ENCODE results near the gene SMYD4.
A peak's percentile ranks its signal among the peaks of the same experiment; 100 is the strongest.
"Not testable (repeated sequence)": the region's sequence is repeated elsewhere in the genome, so short reads cannot be mapped to it uniquely, and the experiment has no call there.

The SMYD4 gene

DNA sequence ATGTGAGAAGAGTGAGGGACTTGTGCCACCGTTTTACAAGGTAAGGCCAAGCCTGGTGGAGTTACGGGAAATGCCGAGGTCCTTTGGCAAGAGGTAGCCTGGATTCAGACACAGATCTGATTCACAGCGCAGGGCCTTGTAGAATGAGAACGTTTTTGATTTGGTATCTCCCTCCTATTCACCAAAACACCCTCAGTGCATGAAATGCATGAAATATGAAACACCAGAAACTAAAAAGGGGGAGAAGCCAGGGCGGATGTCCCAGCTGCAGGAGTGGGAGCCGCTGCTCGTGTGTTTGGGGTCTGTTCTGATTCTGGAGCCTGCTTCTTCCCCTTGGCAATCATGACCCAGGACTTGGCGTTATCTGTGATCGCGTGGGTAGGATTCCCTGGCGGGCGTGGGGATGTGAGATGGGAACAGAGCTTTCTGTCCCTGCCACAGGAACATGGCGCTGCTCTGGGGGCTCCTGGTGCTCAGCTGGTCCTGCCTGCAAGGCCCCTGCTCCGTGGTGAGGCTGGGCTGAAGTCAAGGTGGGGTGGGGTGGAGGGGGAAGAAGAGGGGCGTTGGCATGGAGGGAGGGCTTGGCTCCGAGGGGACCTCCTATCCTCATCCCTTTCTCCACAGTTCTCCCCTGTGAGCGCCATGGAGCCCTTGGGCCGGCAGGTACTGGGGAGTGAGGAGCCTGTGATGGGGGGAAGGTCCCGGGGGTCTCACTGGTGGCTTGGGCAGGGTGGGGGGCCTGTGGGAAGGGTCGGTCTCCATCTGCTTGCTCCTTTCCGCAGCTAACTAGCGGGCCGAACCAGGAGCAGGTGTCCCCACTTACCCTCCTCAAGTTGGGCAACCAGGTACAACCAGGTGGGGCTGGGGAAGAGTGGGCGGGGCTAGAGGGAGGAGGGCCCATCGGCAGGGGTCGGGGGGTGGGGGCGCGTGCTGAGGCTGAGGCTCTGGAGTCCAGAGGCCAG is 84.9 kb downstream of the SMYD4 start:
- H3K4me3 ChIP-seq (ENCODE audit: low read depth, low read length): no peak overlapping the region
- TF ChIP-seq, protein P1, sequence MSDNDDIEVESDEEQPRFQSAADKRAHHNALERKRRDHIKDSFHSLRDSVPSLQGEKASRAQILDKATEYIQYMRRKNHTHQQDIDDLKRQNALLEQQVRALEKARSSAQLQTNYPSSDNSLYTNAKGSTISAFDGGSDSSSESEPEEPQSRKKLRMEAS (IDR thresholded peaks at IDR 0.05; ENCODE audit: low read depth, low read length): no peak
- TF ChIP-seq, protein P2, sequence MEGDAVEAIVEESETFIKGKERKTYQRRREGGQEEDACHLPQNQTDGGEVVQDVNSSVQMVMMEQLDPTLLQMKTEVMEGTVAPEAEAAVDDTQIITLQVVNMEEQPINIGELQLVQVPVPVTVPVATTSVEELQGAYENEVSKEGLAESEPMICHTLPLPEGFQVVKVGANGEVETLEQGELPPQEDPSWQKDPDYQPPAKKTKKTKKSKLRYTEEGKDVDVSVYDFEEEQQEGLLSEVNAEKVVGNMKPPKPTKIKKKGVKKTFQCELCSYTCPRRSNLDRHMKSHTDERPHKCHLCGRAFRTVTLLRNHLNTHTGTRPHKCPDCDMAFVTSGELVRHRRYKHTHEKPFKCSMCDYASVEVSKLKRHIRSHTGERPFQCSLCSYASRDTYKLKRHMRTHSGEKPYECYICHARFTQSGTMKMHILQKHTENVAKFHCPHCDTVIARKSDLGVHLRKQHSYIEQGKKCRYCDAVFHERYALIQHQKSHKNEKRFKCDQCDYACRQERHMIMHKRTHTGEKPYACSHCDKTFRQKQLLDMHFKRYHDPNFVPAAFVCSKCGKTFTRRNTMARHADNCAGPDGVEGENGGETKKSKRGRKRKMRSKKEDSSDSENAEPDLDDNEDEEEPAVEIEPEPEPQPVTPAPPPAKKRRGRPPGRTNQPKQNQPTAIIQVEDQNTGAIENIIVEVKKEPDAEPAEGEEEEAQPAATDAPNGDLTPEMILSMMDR (IDR thresholded peaks at IDR 0.05; ENCODE audit: low read depth, low read length): no peak
- TF ChIP-seq POLR2A (IDR thresholded peaks at IDR 0.05; ENCODE audit: extremely low read depth, insufficient read length) (no peak), MYC (IDR thresholded peaks at IDR 0.05; ENCODE audit: low read depth, low read length) (no peak)
- no peak for DNase-seq (ENCODE audit: low read depth)

DNA sequence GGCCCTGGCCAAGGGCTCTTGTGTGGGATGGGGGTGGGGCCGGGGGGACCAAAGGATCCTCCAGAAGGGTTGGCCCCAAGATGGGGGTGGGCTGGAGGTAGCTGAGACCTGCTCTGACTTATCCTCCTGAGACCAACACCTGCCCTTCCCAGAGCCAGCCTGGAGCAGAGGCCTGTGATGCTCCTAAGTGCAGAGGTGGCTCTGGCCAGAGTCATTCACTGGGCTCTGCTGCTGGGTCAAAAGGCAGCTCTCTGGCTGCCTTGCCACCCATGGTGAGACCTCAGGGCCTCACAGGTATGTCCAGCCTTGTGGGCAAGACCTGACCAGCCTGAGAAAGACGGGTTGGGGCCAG is 86.6 kb downstream of the SMYD4 start:
- TF ChIP-seq MYC (IDR thresholded peaks at IDR 0.05; ENCODE audit: low read depth, low read length) (no peak), POLR2A (IDR thresholded peaks at IDR 0.05; ENCODE audit: extremely low read depth, insufficient read length) (no peak)
- TF ChIP-seq, protein P2 (IDR thresholded peaks at IDR 0.05; ENCODE audit: low read depth, low read length): no peak
- TF ChIP-seq, protein P1 (IDR thresholded peaks at IDR 0.05; ENCODE audit: low read depth, low read length): no peak
- no peak for DNase-seq (ENCODE audit: low read depth)
- no peak overlapping the region for H3K4me3 ChIP-seq (ENCODE audit: low read depth, low read length)

DNA sequence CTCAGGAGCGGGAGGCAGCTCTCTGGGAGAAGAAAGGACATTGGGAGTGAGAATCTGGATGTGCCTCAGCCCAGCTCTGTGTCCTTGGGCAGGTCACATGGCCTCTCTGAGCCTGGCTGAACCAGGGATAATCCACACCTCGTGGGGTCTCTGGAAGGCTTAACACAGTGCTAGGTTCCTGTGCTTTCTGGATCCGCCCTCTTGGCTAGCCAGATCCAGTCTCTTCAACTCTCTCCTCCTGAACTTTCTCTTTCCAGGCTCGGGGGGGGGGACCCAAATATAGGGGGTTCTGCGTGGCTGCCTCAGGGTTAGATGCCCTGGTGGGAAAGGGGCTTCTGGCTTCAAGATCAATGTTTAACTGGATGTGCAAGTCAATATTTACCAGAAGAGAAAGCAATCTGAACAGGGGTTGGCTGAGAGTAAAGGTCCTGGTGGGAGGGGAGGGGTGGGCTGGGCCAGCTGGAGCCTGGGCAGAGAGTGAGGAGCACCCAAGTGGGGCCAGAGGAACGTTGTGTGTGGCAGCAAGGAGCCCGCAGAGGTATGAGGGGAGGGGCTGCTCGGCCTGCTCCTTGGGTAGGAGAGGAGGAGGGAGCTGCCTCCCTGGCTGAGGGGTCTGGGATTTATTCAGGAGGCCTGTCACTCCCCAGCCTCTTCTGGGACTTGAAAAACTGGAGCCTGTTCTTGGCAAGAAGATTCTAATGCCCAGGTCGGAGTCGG is 87.2 kb downstream of the SMYD4 start, which contains the start of gene SERPINF2:
TSS of gene SERPINF2 (plus strand) at position 501 of the 717 bp plus-strand sequence. CDS start 2,125 bp downstream, outside the sequence.
- no peak for DNase-seq (ENCODE audit: low read depth)

DNA sequence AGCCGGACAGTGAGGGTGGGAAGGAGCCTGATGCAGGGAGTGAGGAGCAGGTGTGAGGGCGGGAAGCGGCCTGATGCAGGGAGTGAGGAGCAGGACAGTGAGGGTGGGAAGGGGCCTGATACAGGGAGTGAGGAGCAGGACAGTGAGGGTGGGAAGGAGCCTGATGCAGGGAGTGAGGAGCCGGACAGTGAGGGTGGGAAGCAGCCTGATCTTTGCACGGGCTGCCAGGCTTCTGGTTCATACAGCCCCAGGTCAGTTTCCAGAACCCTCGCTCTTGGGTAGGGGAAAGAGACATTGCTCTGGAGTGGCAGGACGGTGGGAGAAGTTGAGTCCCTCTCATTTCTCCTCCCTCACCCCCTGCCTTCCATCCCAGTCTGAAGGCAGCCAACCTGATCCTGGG is 87.8 kb downstream of the SMYD4 start:
- H3K4me3 ChIP-seq (ENCODE audit: low read depth, low read length); DNase-seq (ENCODE audit: low read depth): not testable (repeated sequence)

More for the DNA sequence above, 87.2 kb downstream of the SMYD4 start, which contains the start of gene SERPINF2:
- no peak within 1 kb of the TSS for H3K4me3 ChIP-seq (ENCODE audit: low read depth, low read length)
- TF ChIP-seq, protein P2 (IDR thresholded peaks at IDR 0.05; ENCODE audit: low read depth, low read length): no peak
- TF ChIP-seq POLR2A (IDR thresholded peaks at IDR 0.05; ENCODE audit: extremely low read depth, insufficient read length) (no peak), MYC (IDR thresholded peaks at IDR 0.05; ENCODE audit: low read depth, low read length) (no peak)
- TF ChIP-seq, protein P1 (IDR thresholded peaks at IDR 0.05; ENCODE audit: low read depth, low read length): no peak

DNA sequence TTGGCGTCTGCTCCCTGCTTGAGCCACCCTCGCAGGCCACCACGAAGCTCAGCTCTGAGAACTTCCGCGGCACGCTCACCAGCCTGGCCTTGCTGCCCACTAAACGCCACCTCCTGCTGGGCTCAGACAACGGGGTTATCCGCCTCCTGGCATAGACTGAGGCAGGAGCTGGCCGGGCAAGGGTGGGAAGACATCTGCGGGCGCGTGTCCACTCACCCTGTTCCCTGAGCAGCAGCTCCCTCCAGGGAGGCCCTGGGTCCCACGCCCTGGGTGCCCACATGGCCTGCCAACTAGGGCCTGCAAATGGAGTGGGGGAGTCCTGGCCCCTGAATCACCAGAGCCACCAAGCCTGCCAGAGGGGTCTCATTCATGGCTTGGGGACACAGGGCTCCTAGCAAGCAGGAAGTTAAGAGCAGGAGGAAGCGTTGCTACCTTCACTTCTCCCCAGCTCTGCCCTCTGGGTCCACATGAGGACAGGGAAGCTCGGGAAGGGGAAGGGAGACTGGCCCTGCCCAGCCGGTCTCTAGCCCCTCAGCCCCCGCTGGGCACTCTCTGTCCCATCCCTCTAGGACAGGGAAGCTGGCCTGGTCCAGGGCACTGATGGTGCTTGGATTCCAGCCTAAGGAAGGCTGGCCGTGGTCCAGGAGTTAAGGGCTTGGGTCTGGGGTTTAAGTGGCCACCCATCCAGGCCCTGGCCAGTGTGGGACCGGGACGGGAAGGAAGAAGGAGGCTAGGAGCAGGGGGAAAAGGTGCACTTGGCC is 92.0 kb downstream of the SMYD4 start:
- no peak for TF ChIP-seq MYC (IDR thresholded peaks at IDR 0.05; ENCODE audit: low read depth, low read length)
- TF ChIP-seq POLR2A (IDR thresholded peaks at IDR 0.05; ENCODE audit: extremely low read depth, insufficient read length): no peak
- TF ChIP-seq, protein P1 (IDR thresholded peaks at IDR 0.05; ENCODE audit: low read depth, low read length): no peak
- no peak for DNase-seq (ENCODE audit: low read depth)
- H3K4me3 ChIP-seq (ENCODE audit: low read depth, low read length): no peak overlapping the region

DNA sequence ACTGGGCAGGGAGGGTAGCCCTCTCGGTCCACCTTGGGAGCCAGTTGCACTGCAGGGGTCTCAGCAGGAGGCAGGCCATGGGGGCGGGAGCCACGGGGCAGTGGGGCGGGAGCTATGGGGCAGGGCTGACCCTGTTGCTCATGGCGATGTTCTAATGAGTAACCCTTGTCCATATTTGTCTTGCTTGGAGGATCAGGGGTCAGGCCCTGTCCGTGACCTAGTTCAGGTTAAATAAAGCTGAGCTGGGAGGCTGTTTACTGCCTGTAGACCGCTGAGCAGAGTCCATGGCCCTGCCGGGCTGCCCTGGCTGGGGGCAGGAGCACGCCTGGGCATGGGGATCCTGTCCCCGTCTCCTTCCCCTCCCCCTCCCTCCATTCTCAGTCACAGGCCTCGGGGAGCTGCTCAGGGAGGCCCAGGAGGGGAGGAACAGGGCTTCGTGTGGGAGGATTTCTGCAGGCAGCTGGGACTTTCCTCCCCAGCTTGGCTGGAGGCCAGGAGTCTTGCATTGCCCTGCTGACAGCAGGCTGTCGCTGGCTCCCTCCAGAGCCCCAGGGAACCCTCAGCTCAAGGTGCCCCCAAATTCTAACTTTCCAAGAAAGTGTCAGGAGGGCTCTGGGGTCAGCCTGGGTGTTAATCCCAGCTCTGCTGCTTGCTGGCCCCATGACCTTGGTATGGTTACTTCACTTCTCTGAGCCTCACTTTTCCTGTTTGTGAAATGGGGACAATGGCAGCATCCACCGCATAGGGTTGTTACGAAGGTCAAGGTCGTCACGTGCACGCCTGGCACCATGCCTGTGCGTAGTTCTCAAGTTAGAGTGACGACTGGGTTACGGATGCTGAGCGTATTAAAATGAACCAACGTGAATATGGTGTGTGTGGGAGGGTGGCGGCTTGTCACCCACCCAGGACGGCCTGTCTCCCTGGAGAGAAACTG is 93.1 kb downstream of the SMYD4 start:
- TF ChIP-seq, protein P1 (IDR thresholded peaks at IDR 0.05; ENCODE audit: low read depth, low read length): no peak
- TF ChIP-seq MYC (IDR thresholded peaks at IDR 0.05; ENCODE audit: low read depth, low read length): no peak
- no peak for TF ChIP-seq POLR2A (IDR thresholded peaks at IDR 0.05; ENCODE audit: extremely low read depth, insufficient read length)
- TF ChIP-seq, protein P2 (IDR thresholded peaks at IDR 0.05; ENCODE audit: low read depth, low read length): no peak
- peak; percentile 81 for DNase-seq (ENCODE audit: low read depth)
- no peak overlapping the region for H3K4me3 ChIP-seq (ENCODE audit: low read depth, low read length)

Measured in NB4 (cell line).